Esophagus squamous epithelium (tissue), 5 donors: Measurements from ENCODE around the gene CPOX. TPM values are rescaled to one million over a fixed set of nuclear protein-coding genes. Genes with fewer than 3 reads are reported as not detected.

ENCODE experiments used
- DNase-seq: peaks from one replicate; lab custom pipeline; 2025; lab: John Stamatoyannopoulos, UW
- H3K27ac ChIP-seq, 4 donors: fragments of 200-600 bp; sonication (generic); one replicate each; pipeline ENCODE4 v1.5.1; 2016 to 2019; ENCODE audit warnings: mild to moderate bottlenecking in 1 of 4
- H3K27me3 ChIP-seq, 4 donors: fragments of 200-600 bp; sonication (generic); 1 replicate in 3 of 4; 2 replicates in 1 of 4; pipeline versions ENCODE4 v1.5.1 to v1.6.0; 2017 to 2021; ENCODE audit warnings: antibody characterized with exemption in 1 of 4
- H3K36me3 ChIP-seq, 3 donors: fragments of 200-600 bp; sonication (generic); one replicate each; pipeline ENCODE4 v1.5.1; 2016 to 2019
- H3K4me1 ChIP-seq, 3 donors: fragments of 200-600 bp; sonication (generic); one replicate each; pipeline ENCODE4 v1.5.1; 2017 to 2019
- H3K4me3 ChIP-seq, 4 donors: fragments of 200-600 bp; sonication (generic); 1 replicate in 3 of 4; 2 replicates in 1 of 4; pipeline ENCODE4 v1.5.1; 2016 to 2019; ENCODE audit warnings: mild to moderate bottlenecking in 2 of 4, moderate library complexity in 1 of 4
- H3K9me3 ChIP-seq, 3 donors: fragments of 200-600 bp; sonication (generic); one replicate each; pipeline ENCODE4 v1.5.1; 2016 to 2019
- CTCF ChIP-seq, 6 experiments: fragments of 450-650 bp in 4 of 6; fragments of 200-600 bp in 2 of 6; sonication (generic) in 2 of 6; IDR thresholded peaks; one replicate each; pipeline ENCODE4 v1.5.1; 2016 to 2019; ENCODE audit warnings: antibody characterized with exemption in 6 of 6, mild to moderate bottlenecking in 4 of 6, moderate library complexity in 4 of 6
- POLR2A ChIP-seq, 4 donors: fragments of 450-650 bp; IDR thresholded peaks; one replicate each; pipeline ENCODE4 v1.6.1; 2017; ENCODE audit warnings: antibody characterized with exemption in 4 of 4, mild to moderate bottlenecking in 4 of 4, moderate library complexity in 3 of 4
- WGBS, 2 donors: methylation state at CpG; one replicate each; pipeline ENCODE4 v1.1.5; 2018; 5-methylcytosine and 5-hydroxymethylcytosine counted together
- intact Hi-C: fragments of 100-400 bp; cut with DNase I; formaldehyde crosslinking; loops from one replicate; pipeline ENCODE4 v1.15.0; 2022
- total RNA-seq, 4 donors: library from RNA; depleted of rRNA; stranded (reverse); fragments of >200 nt; gene quantifications; one replicate each; pipeline ENCODE4 v1.1.0, GENCODE V29; 2016
- donor health status: DM: yes; HTN: yes; CAD: no.

The CPOX gene
- total RNA-seq, 4 donors from 2014 or later: 18.3 to 23.6 (median 21.4) TPM

GRCh38 chr3:98612587-98612986 is 19.2 kb upstream of the CPOX start:
- Histone ChIP-seq H3K27me3 (no peaks in the 10 kb centered on the region), H3K4me3 (no peak overlapping the region), H3K27ac (peak overlapping the region in 2 of 4 donors; percentile 25 to 44), H3K36me3 (no peaks in the 10 kb centered on the region), H3K9me3 (no peaks in the 10 kb centered on the region), H3K4me1 (no peaks in the 10 kb centered on the region)
- 64 to 88% methylated on average over 3 to 5 of the region's 5 CpGs for WGBS, 2 donors
- intact Hi-C loops: no loop called here
- TF ChIP-seq CTCF (IDR thresholded peaks at IDR 0.05): peak in 1 of 6 experiments; percentile 21
- TF ChIP-seq POLR2A (IDR thresholded peaks at IDR 0.05): no peak
- no peak for DNase-seq

- WGBS, 2 donors: 87 to 88% methylated on average over 2 of the region's 2 CpGs
- no peak for DNase-seq
- Histone ChIP-seq H3K4me3 (no peak overlapping the region), H3K36me3 (no peaks in the 10 kb centered on the region), H3K27me3 (no peaks in the 10 kb centered on the region), H3K4me1 (no peaks in the 10 kb centered on the region), H3K27ac (no peak overlapping the region), H3K9me3 (no peaks in the 10 kb centered on the region)
- intact Hi-C loops: no loop called here
- no peak for TF ChIP-seq POLR2A (IDR thresholded peaks at IDR 0.05)
- TF ChIP-seq CTCF (IDR thresholded peaks at IDR 0.05): no peak
These were observed 14.6 kb upstream of the CPOX start for GRCh38 chr3:98608029-98608428.

- Histone ChIP-seq H3K9me3 (no peaks in the 10 kb centered on the region), H3K4me3 (no peak overlapping the region), H3K4me1 (no peaks in the 10 kb centered on the region), H3K27me3 (no peaks in the 10 kb centered on the region), H3K36me3 (no peaks in the 10 kb centered on the region), H3K27ac (no peak overlapping the region)
- no peak for TF ChIP-seq POLR2A (IDR thresholded peaks at IDR 0.05)
- TF ChIP-seq CTCF (IDR thresholded peaks at IDR 0.05): no peak
- no peak for DNase-seq
- intact Hi-C loops: loop anchor here (5.0 kb wide), 1 partner anchor 214 kb away; no protein-coding TSS in a partner anchor
These were observed 10.2 kb upstream of the CPOX start for GRCh38 chr3:98603580-98603979.

- H3K9me3 ChIP-seq: no peaks in the 10 kb centered on the region
- H3K36me3 ChIP-seq: no peaks in the 10 kb centered on the region
- DNase-seq: no peak
- intact Hi-C loops: loop anchor here (5.0 kb wide), 1 partner anchor 215 kb away; no protein-coding TSS in a partner anchor
- H3K27me3 ChIP-seq: no peaks in the 10 kb centered on the region
- H3K27ac ChIP-seq: no peak overlapping the region
- no peaks in the 10 kb centered on the region for H3K4me1 ChIP-seq
- 5 to 10% methylated on average over 4 of the region's 4 CpGs for WGBS, 2 donors
- H3K4me3 ChIP-seq: no peak overlapping the region
- TF ChIP-seq CTCF (IDR thresholded peaks at IDR 0.05) (peak; percentile 19 to 72 (median 52)), POLR2A (IDR thresholded peaks at IDR 0.05) (no peak)
These were observed 8.8 kb upstream of the CPOX start for GRCh38 chr3:98602078-98602678.

GRCh38 chr3:98601180-98601579 is 7.8 kb upstream of the CPOX start:
- H3K4me3 ChIP-seq: no peak overlapping the region
- no peaks in the 10 kb centered on the region for H3K36me3 ChIP-seq
- TF ChIP-seq POLR2A (IDR thresholded peaks at IDR 0.05) (no peak), CTCF (IDR thresholded peaks at IDR 0.05) (no peak)
- no peak overlapping the region for H3K27ac ChIP-seq
- H3K9me3 ChIP-seq: no peaks in the 10 kb centered on the region
- no peak for DNase-seq
- no peaks in the 10 kb centered on the region for H3K27me3 ChIP-seq
- intact Hi-C loops: loop anchor here (5.0 kb wide), 1 partner anchor 216 kb away; no protein-coding TSS in a partner anchor
- H3K4me1 ChIP-seq: no peaks in the 10 kb centered on the region
- 65 to 78% methylated on average over 2 of the region's 2 CpGs for WGBS, 2 donors
